Thoracic aorta (tissue), 2 donors: ENCODE data around the gene CHST15. TPM values are rescaled to one million over a fixed set of nuclear protein-coding genes. Genes with fewer than 3 reads are reported as not detected.

Experiments
- ATAC-seq: fragments of 150-250 bp; one replicate; pipeline ENCODE4 v1.8.0; 2017; ENCODE audit warnings: low read depth; ENCODE audit not compliant: insufficient number of reproducible peaks, low FRiP score
- DNase-seq: peaks from one replicate; pipeline ENCODE4 v3.0.0-alpha.2; 2020; ENCODE audit warnings: low spot score
- H3K27ac ChIP-seq, 2 donors: fragments of 200-600 bp; sonication (generic); 1 replicate in 1 of 2; 2 replicates in 1 of 2; pipeline ENCODE4 v1.5.1; 2016; ENCODE audit warnings: mild to moderate bottlenecking in 2 of 2, moderate library complexity in 2 of 2
- H3K27me3 ChIP-seq: fragments of 200-600 bp; sonication (generic); replicated peaks from 2 replicates; pipeline ENCODE4 v1.6.0; 2016; ENCODE audit warnings: mild to moderate bottlenecking; ENCODE audit not compliant: insufficient read depth
- H3K36me3 ChIP-seq: fragments of 200-600 bp; sonication (generic); one replicate; pipeline ENCODE4 v1.5.1; 2016
- H3K4me1 ChIP-seq, 2 donors: fragments of 200-600 bp; sonication (generic); 1 replicate in 1 of 2; 2 replicates in 1 of 2; pipeline versions ENCODE4 v1.5.1 to v1.6.0; 2016; ENCODE audit warnings: low read depth in 2 of 2, mild to moderate bottlenecking in 1 of 2; ENCODE audit not compliant: control insufficient read depth in 1 of 2
- H3K4me3 ChIP-seq: fragments of 200-600 bp; sonication (generic); 2 replicates; pipeline ENCODE4 v1.5.1; 2016; ENCODE audit warnings: mild to moderate bottlenecking
- H3K9me3 ChIP-seq: fragments of 200-600 bp; sonication (generic); 2 replicates; pipeline ENCODE4 v1.5.1; 2016
- CTCF ChIP-seq: fragments of 200-600 bp; sonication (generic); IDR thresholded peaks from one replicate; pipeline ENCODE4 v1.5.1; 2019; ENCODE audit warnings: antibody characterized with exemption
- total RNA-seq, 2 donors: library from RNA; depleted of rRNA; stranded (reverse); fragments of >200 nt; gene quantifications; one replicate each; pipeline versions ENCODE4 v1.1.0 to v1.2.3, GENCODE V29; 2016

CHST15 gene
- total RNA-seq, 2 donors from 2014 or later = 31.9 to 34.0 TPM

DNA sequence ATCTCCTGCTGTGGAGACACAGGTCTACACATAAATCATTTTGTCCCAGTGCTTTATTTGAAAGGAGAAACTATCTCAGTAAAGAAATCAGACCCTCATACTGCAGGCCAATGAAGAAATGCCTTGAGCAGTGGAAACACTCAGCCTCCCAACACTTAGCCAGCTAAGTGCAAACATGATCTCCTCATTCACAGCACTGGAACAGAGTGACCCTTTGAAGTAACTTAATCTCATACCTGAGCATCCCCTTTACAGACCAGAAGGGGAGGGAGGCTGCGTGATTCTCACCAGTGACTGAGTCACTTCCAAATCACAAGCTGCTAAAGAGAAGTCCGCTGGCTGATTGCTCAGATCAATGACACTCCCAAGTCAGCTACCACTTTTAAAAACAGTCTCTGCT, 4.5 kb downstream of the CHST15 start:
- ATAC-seq = no peak
- Histone ChIP-seq H3K4me3 (no peak overlapping the region), H3K9me3 (no peaks in the 10 kb centered on the region), H3K27ac (no peak overlapping the region), H3K4me1 (peaks cover 0 to 15% of the 10 kb centered on the region in 2 donors), H3K36me3 (no peaks in the 10 kb centered on the region), H3K27me3 (no peaks in the 10 kb centered on the region)
- no peak for TF ChIP-seq CTCF
- DNase-seq = no peak

DNA sequence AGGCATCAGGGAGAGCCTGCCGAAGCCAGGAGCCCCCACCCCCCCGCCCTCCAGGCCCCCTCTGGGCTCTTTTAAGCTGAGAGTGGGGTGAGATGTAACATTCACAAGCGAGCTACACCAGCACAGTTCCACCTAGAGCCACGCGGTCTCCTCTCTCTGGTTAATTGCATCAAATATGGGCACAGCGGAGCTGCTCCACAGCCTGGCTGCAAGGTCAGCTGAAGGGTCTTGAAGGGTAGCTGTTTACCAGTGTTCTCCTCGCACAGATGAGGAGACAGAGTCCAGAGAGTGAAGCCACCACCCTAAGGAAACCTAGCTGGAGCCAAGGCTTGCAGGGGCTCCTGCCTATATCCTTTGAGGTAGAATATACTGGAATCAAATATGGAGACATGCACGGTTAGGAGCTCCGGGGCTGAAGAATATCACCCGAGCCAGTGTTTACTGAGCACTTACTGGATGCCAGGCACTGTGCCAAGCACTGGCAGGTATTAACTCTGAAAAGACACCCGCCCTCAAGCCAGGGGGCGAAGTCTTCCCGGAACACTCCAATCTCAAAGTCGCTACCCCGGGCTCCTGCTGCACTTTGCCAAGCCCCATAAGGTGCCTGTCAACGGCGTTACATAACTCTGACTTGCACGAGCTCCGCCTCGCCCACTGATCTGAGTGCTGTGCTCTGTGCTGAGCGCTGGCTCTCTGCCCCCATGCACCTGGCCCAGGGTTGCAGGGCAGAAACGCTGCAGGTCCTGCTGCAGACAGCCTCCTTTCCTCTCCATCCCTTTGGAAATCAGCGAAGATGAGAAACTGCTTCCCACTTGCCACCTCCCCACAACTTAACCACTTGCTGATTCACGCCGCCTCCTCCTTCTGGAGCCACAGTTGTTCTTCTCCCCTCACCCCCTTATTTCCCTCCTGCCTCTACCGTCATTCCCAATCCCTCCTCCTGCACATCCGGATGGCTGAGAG, 5.4 kb downstream of the CHST15 start:
- TF ChIP-seq CTCF = no peak
- Histone ChIP-seq H3K4me3 (no peak overlapping the region), H3K27ac (no peak overlapping the region), H3K9me3 (no peaks in the 10 kb centered on the region), H3K36me3 (no peaks in the 10 kb centered on the region), H3K27me3 (no peaks in the 10 kb centered on the region), H3K4me1 (peaks cover 0 to 10% of the 10 kb centered on the region in 2 donors)
- DNase-seq (no peak), ATAC-seq (no peak)

DNA sequence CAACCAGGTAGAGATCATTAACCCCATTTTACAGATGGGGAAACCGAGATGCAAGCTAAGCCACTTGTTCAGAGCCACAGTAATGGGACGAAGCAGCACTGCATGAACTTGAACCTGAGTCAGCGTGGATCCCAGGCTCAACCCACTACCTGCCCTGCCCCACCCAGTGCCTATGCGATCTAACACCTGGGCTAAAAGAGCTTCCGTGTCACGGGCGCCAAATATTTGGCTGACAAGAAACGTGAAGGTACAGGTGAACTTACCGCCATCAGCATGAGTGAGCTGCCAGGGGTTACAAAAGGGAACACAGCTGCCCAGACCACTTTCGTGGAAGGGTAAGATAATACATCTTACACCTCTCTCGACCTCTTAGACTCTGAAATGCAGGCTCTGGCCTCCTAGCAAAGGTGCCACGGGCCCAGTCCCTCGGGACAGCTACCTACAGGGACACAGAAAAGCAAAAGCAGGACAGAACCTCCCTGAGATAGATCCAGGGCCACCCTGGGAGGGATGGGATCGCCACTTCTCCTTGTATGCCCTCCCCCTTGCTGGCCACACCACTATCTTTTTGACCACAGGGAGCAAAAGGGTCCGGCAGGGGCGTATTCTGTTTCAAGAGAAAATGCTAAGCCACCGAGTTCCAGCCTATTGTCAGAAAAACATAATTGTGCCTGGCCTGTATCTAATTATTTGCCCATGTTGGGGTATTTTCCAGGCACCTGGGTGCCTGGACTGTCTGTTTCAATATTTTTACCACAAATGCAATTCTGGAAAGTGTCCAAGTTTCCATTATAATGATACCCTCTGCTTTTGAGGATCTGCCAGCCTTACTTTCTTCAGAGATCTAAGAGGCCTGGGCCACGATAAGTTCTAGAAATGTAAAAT, 6.4 kb downstream of the CHST15 start:
- no peak overlapping the region for H3K4me3 ChIP-seq
- H3K27ac ChIP-seq = no peak overlapping the region
- no peaks in the 10 kb centered on the region for H3K27me3 ChIP-seq
- ATAC-seq = no peak
- no peak for DNase-seq
- no peaks in the 10 kb centered on the region for H3K36me3 ChIP-seq
- H3K4me1 ChIP-seq = peaks cover 0 to 10% of the 10 kb centered on the region in 2 donors
- no peaks in the 10 kb centered on the region for H3K9me3 ChIP-seq
- no peak for TF ChIP-seq CTCF

- Histone ChIP-seq H3K27me3 (no peaks in the 10 kb centered on the region), H3K36me3 (no peaks in the 10 kb centered on the region), H3K4me3 (no peak overlapping the region), H3K9me3 (no peaks in the 10 kb centered on the region), H3K4me1 (peaks cover 0 to 6% of the 10 kb centered on the region in 2 donors), H3K27ac (no peak overlapping the region)
- DNase-seq (no peak), ATAC-seq (no peak)
- no peak for TF ChIP-seq CTCF
Observed at GRCh38 chr10:124086097-124086710, 7.2 kb downstream of the CHST15 start.

DNA sequence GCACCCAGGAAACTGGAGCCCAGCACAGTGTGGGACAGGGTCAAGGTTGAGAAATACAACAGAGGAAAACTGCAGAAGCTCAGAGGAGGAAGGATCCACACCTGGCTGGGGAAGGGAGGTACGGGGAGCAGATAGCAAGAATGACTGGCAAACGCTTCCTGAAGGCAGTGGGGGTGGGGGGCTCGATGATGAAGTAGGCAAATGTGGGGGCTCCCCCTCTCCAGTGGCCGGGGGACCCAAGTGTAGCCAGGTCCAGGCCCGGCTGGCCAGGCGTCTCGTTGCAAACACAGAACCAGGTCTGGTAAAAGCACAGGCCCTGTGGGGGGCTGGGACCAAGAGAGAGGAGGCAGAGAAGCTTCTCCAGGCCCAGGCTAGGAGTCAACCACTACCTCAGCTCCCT, 7.7 kb downstream of the CHST15 start:
- no peaks in the 10 kb centered on the region for H3K27me3 ChIP-seq
- no peak overlapping the region for H3K27ac ChIP-seq

More for the DNA sequence above, 7.7 kb downstream of the CHST15 start:
- Histone ChIP-seq H3K9me3 (no peaks in the 10 kb centered on the region), H3K4me1 (peaks cover 0 to under 1% of the 10 kb centered on the region in 2 donors), H3K4me3 (no peak overlapping the region), H3K36me3 (no peaks in the 10 kb centered on the region)
- TF ChIP-seq CTCF = no peak
- no peak for ATAC-seq
- no peak for DNase-seq
